GM18505 (cell line): ENCODE data around the gene ZNF467.

Source experiments
- ATAC-seq: cut with Tn5 transposase; IDR thresholded peaks from one replicate; pipeline ENCODE4 v1.9.1; 2021; ENCODE audit not compliant: unreplicated experiment
- POLR2A ChIP-seq: IDR thresholded peaks from 4 replicates; pipeline ENCODE4 v1.6.1; 2011; ENCODE audit warnings: borderline replicate concordance; ENCODE audit not compliant: insufficient read depth, insufficient read length; ENCODE audit errors: extremely low read depth

ZNF467 gene

DNA sequence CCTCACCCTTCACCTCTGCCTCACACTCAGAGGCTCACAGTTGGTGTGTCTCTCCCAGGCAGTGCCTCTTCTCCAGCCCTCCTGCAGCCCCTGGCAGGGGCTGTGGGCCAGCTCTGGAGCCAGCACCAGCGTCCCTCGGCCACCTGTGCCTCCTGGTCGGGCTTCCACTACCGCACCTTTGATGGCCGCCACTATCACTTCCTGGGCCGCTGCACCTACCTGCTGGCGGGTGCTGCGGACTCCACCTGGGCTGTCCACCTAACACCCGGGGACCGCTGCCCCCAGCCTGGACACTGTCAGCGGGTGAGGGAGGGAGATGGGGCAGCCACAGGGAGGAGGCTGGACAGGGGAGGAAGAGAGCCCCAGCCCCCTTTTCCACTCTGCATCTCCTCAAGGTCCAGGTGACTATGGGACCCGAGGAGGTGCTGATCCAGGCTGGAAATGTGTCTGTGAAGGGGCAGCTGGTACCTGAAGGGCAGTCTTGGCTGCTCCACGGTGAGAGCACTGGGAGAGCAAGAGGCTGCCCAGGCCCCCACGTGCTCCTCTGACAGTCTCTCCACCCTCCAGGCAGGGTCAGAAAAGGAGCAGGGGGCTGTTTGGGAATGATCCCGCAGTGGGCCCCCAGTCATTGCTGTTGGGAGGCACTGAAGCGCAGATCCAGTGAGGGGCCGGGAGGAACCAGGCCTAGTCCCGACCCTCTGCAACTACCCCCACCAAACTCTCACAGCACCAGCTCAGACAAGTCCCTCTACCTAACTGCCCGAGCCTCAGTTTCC is 4.4 kb upstream of the ZNF467 start:
- no peak for TF ChIP-seq POLR2A
- no peak for ATAC-seq

GRCh38 chr7:149776848-149777407 is 3.5 kb upstream of the ZNF467 start:
- no peak for TF ChIP-seq POLR2A
- no peak for ATAC-seq

GRCh38 chr7:149776289-149776688 is 2.9 kb upstream of the ZNF467 start:
- no peak for ATAC-seq
- TF ChIP-seq POLR2A = no peak

DNA sequence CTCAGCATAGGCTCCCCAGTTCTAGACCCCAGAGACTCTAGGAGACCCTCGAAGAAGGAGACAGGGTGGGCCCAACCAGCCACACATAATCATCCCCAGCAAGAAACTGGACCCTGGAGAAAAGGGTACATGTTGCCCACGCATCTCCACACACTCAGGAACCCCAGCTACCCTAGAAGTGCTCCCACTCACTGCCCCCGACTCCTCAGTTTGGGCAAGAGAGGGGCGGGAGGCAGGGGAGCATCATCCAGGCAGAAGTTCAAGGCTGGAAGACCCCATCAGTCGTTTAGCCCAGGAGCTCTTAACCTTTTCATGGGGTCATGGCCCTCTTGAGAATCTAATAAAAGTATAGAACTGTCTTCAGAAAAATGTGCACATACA is 1.8 kb upstream of the ZNF467 start:
- no peak for ATAC-seq

GRCh38 chr7:149774237-149775175 is 1.1 kb upstream of the ZNF467 start:
- no peak for TF ChIP-seq POLR2A
- ATAC-seq = no peak

More for the DNA sequence above, 1.8 kb upstream of the ZNF467 start:
- no peak for TF ChIP-seq POLR2A

GRCh38 chr7:149772956-149773434 is 393 bp downstream of the ZNF467 start:
- no peak for ATAC-seq
- no peak for TF ChIP-seq POLR2A

DNA sequence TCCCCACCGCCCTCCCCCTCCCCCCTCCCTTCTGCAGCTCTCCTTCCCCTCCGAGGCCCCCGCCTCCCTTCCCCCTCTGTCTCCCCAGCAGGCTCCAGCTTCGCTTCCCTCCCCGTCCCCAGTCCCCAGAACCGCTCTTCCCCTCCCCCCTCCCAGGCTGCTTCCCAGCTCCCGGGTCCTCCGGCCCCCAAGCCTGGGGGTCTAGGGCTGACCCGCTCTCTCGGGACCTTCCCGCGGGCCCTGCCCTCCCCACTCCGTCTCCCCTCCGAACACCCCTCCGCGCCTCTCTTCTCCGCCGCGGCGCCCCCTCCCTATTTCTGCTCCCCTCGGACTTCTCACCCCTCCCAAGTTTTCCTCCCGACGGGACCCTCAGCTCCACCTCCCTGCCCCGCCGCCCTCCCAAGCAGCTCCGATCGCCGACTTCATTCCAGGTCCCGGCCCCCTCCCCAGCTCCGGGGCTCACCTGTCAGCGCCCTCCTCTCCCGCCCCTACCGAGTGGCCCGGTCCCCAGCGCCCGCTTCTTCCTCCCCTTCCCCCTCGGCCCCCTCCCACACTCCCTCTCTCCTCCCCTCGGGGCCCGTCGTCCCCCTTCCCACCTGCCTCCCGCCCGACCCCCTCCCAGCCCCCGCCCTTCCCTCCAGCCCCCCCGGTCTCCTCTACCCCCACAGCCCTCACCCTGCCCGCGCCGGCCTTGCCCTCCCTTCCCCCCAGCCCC is 990 bp downstream of the ZNF467 start:
- no peak for TF ChIP-seq POLR2A
- no peak for ATAC-seq

- ATAC-seq = peak; percentile 92
Observed at GRCh38 chr7:149771720-149772240, 1.6 kb downstream of the ZNF467 start.

DNA sequence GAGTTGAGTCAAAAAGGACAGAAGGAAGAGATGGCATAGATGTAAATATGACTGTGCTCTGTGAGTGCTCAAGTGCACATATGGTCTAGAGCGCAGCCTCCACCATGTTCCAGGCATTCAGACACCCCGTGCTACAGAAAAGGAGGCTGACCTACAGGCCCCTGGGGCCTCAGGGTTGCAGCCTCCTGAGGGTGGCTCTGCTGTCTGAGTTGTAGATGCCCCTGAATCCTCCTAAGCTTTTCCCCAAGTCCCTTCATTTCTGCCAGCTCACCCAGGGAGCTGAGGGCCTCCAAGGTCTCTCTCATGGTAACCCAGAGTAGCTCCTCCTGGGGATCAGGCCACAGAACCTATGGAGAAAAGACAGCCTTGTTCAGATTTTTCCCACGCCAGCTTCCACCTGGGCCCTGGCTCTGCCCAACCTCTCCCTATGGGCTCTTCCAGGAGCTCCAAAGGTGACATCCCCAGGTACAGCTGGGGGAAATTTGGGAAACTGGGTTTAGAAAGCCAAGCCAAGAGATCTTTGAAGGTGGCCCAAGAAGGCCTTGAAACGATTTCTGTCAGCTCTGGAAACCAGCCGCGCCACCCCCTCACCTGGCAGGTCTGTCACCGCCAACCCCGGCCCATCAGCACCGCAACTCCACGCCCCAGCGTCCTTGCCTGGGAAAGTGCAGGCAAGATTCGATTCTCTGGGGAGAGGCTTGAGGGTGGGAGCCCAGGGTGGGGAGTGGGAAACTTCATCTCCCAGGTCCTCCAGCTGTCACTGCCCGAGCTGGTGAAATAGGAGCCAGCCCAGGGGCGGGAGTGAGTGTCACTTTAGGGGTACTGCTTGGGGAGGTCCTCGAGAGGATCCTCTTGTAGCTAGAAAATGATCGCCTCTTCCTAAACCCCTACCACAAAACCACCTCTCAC is 2.4 kb downstream of the ZNF467 start:
- peak; percentile 1 for ATAC-seq
- no peak for TF ChIP-seq POLR2A

More at GRCh38 chr7:149771720-149772240, 1.6 kb downstream of the ZNF467 start:
- TF ChIP-seq POLR2A = no peak

DNA sequence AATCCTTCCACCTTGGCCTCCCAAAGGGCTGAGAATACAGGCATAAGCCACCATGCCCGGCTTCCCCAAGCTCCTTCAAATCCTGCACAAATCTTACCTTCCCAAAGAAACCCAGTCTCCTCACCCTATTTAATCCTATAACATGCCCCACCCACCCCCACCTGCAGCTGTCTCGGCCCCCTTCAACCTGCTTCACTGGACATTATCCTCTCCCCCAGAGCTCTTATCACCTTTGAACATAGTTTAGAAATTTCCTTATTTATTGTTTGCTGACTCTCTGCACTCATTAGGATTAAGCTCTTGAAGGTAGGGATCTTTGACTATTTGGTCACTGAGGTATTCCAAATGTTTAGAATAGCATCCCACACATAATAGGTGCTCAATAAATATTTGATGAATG is 3.5 kb downstream of the ZNF467 start:
- TF ChIP-seq POLR2A = no peak
- no peak for ATAC-seq

DNA sequence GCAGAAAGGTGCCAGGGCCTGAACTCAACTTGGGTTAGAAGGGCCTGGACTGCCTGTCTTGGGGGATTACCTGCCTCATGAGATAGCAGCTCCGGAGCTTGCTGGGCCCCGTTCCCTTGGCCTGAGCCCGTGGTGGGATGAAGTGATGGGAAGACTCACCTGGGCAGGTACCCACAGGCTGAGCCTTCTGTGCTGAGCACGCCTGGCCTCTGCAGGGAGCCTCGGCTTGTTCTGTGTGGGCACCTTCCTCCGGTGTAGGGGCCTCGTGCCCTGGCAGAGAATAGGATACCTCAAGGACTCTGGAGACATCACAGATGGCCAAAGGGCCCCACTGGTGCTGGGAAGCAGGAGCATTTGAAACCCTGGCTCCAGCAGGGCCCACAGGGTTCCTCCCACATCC is 4.5 kb downstream of the ZNF467 start:
- TF ChIP-seq POLR2A = no peak
- no peak for ATAC-seq

DNA sequence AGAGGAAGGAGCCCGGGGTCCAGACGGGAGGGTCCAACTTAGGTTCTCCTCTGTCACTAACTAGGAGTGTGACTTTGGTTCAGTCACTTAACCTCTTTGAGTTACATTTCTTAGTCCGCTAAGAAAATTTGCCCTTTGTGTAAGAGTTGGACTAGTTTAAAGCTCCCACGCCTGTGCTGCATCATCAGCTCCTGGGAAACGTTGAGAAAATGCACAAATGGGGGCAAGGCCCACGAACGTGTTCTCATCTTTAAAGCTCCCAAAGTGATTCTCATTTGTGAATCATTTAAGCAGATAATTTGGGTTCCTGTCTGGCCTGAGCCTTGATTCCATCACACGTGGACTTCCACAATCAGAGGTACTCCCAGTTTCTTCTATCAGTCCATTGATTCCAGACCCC is 6.3 kb downstream of the ZNF467 start:
- no peak for ATAC-seq
- TF ChIP-seq POLR2A = no peak
